HEK293 (cell line): ENCODE data around the gene GPC2.

Source experiments
- IKZF3 ChIP-seq: fragments of 450-650 bp; IDR thresholded peaks from 2 replicates; pipeline ENCODE4 v1.5.0; 2018; ENCODE audit warnings: missing biosample characterization, mild to moderate bottlenecking, missing genetic modification characterization, moderate library complexity
- KLF7 ChIP-seq: fragments of 450-650 bp; formaldehyde crosslinking; IDR thresholded peaks from 2 replicates; pipeline ENCODE4 v1.5.1; 2016; ENCODE audit warnings: missing biosample characterization, missing genetic modification characterization, borderline replicate concordance
- PRDM1 ChIP-seq: fragments of 450-650 bp; formaldehyde crosslinking; IDR thresholded peaks from 2 replicates; pipeline ENCODE4; 2016; ENCODE audit warnings: missing biosample characterization, missing genetic modification characterization
- SP2 ChIP-seq: fragments of 450-650 bp; formaldehyde crosslinking; IDR thresholded peaks from 2 replicates; pipeline ENCODE4 v1.5.1; 2016; ENCODE audit warnings: missing biosample characterization, missing genetic modification characterization
- ZNF157 ChIP-seq: fragments of 450-650 bp; formaldehyde crosslinking; IDR thresholded peaks from 2 replicates; pipeline ENCODE4 v1.5.1; 2016; ENCODE audit warnings: missing biosample characterization, missing genetic modification characterization
- ZNF24 ChIP-seq: fragments of 450-650 bp; formaldehyde crosslinking; IDR thresholded peaks from 2 replicates; pipeline ENCODE4 v1.5.1; 2016; ENCODE audit warnings: missing biosample characterization, missing genetic modification characterization
- ZNF302 ChIP-seq: fragments of 450-650 bp; formaldehyde crosslinking; IDR thresholded peaks from 2 replicates; pipeline ENCODE4 v1.5.1; 2016; ENCODE audit warnings: missing biosample characterization, missing genetic modification characterization, low read depth
- ZNF335 ChIP-seq: fragments of 450-650 bp; formaldehyde crosslinking; conservative IDR thresholded peaks from 2 replicates; pipeline ENCODE4 v1.5.1; 2016; ENCODE audit warnings: missing biosample characterization, missing genetic modification characterization
- ZNF530 ChIP-seq: fragments of 450-650 bp; formaldehyde crosslinking; IDR thresholded peaks from 2 replicates; pipeline ENCODE4 v1.5.1; 2016; ENCODE audit warnings: low read depth, missing biosample characterization, missing genetic modification characterization
- TF ChIP-seq, protein P1 (sequence below): fragments of 450-650 bp; formaldehyde crosslinking; IDR thresholded peaks from 2 replicates; pipeline ENCODE4 v1.5.1; 2017; ENCODE audit warnings: missing biosample characterization, mild to moderate bottlenecking, missing genetic modification characterization, moderate library complexity
- TF ChIP-seq, protein P2 (sequence below): fragments of 450-650 bp; formaldehyde crosslinking; IDR thresholded peaks from 2 replicates; pipeline ENCODE4 v1.5.1; 2017; ENCODE audit warnings: missing biosample characterization, missing genetic modification characterization
- TF ChIP-seq, protein P3 (sequence below): fragments of 450-650 bp; formaldehyde crosslinking; IDR thresholded peaks from 2 replicates; pipeline ENCODE4 v1.5.1; 2016; ENCODE audit warnings: missing biosample characterization, missing genetic modification characterization
- TF ChIP-seq, protein P4 (sequence below): fragments of 450-650 bp; formaldehyde crosslinking; IDR thresholded peaks from 2 replicates; pipeline ENCODE4 v1.5.1; 2016; ENCODE audit warnings: missing biosample characterization, missing genetic modification characterization
- TF ChIP-seq, protein P5 (sequence below): fragments of 450-650 bp; formaldehyde crosslinking; IDR thresholded peaks from 2 replicates; pipeline ENCODE4 v1.5.1; 2016; ENCODE audit warnings: missing biosample characterization, missing genetic modification characterization
- TF ChIP-seq, protein P6 (sequence below): fragments of 450-650 bp; formaldehyde crosslinking; IDR thresholded peaks from 2 replicates; pipeline ENCODE4; 2016; ENCODE audit warnings: missing biosample characterization, missing genetic modification characterization
- TF ChIP-seq, protein P7 (sequence below): fragments of 450-650 bp; formaldehyde crosslinking; IDR thresholded peaks from 2 replicates; pipeline ENCODE4 v1.5.1; 2017; ENCODE audit warnings: missing biosample characterization, missing genetic modification characterization
- TF ChIP-seq, protein P8 (sequence below): fragments of 450-650 bp; formaldehyde crosslinking; IDR thresholded peaks from 2 replicates; pipeline ENCODE4 v1.5.1; 2016; ENCODE audit warnings: missing biosample characterization, missing genetic modification characterization
- TF ChIP-seq, protein P9 (sequence below): fragments of 450-650 bp; formaldehyde crosslinking; IDR thresholded peaks from 2 replicates; pipeline ENCODE4 v1.5.1; 2016; ENCODE audit warnings: missing biosample characterization, missing genetic modification characterization

The GPC2 gene

DNA sequence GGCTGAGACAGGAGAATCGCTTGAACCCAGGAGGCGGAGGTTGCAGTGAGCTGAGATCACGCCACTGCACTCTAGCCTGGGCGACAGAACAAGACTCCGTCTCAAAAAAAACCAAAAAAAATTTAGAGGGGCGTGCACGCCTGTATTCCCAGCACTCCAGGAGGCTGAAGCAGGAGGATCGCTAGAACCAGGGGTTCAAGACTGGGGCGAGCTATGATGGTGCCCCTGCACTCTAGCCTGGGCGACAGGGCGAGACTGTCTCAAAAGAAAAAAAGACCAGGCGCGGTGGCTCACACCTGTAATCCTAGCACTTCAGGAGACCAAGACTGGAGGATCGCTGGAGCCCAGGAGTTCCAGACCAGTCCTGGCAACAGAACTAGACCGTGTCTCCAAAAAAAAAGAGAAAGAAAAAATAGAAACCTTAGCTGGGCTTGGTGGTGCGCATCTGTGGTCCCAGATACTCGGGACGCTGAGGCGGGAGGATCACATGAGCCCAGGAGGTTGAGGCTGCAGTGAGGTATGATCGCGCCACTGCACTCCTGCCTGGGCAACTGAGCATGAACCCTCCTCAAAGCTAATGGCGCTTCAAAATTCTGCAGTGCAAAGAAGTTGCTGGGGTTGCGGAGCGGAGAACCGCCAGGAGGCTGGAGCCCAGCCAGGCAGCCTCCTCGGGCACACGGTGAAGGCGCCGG, 50.8 kb downstream of the GPC2 start (continued):
- TF ChIP-seq, protein P1, sequence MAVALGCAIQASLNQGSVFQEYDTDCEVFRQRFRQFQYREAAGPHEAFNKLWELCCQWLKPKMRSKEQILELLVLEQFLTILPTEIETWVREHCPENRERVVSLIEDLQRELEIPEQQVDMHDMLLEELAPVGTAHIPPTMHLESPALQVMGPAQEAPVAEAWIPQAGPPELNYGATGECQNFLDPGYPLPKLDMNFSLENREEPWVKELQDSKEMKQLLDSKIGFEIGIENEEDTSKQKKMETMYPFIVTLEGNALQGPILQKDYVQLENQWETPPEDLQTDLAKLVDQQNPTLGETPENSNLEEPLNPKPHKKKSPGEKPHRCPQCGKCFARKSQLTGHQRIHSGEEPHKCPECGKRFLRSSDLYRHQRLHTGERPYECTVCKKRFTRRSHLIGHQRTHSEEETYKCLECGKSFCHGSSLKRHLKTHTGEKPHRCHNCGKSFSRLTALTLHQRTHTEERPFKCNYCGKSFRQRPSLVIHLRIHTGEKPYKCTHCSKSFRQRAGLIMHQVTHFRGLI (tag by site-specific recombination): peak; percentile 69; the same call in 1 of the 2 replicates
- TF ChIP-seq KLF7 (tag by site-specific recombination) (no peak), ZNF335 (tag by site-specific recombination) (peak; percentile 93; the same call in 1 of the 2 replicates), ZNF157 (tag by site-specific recombination) (no peak), ZNF302 (tag by site-specific recombination) (no peak), ZNF24 (tag by site-specific recombination) (no peak), ZNF530 (tag by site-specific recombination) (no peak), SP2 (tag by site-specific recombination) (no peak), PRDM1 (no peak), IKZF3 (tag by site-specific recombination) (no peak)
- TF ChIP-seq, protein P2, sequence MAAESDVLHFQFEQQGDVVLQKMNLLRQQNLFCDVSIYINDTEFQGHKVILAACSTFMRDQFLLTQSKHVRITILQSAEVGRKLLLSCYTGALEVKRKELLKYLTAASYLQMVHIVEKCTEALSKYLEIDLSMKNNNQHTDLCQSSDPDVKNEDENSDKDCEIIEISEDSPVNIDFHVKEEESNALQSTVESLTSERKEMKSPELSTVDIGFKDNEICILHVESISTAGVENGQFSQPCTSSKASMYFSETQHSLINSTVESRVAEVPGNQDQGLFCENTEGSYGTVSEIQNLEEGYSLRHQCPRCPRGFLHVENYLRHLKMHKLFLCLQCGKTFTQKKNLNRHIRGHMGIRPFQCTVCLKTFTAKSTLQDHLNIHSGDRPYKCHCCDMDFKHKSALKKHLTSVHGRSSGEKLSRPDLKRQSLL (tag by site-specific recombination): 0 out of 2 replicates have a peak, but pooled peaks have one; percentile 22
- TF ChIP-seq, protein P3, sequence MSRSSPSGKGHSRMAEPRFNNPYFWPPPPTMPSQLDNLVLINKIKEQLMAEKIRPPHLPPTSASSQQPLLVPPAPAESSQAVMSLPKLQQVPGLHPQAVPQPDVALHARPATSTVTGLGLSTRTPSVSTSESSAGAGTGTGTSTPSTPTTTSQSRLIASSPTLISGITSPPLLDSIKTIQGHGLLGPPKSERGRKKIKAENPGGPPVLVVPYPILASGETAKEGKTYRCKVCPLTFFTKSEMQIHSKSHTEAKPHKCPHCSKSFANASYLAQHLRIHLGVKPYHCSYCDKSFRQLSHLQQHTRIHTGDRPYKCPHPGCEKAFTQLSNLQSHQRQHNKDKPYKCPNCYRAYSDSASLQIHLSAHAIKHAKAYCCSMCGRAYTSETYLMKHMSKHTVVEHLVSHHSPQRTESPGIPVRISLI (tag by site-specific recombination): peak; percentile 88
- TF ChIP-seq, protein P4, sequence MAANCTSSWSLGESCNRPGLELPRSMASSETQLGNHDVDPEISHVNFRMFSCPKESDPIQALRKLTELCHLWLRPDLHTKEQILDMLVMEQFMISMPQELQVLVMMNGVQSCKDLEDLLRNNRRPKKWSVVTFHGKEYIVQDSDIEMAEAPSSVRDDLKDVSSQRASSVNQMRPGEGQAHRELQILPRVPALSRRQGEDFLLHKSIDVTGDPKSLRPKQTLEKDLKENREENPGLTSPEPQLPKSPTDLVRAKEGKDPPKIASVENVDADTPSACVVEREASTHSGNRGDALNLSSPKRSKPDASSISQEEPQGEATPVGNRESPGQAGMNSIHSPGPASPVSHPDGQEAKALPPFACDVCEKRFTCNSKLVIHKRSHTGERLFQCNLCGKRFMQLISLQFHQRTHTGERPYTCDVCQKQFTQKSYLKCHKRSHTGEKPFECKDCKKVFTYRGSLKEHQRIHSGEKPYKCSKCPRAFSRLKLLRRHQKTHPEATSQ (tag by site-specific recombination): 0 out of 2 replicates have a peak, but pooled peaks have one; percentile 9
- TF ChIP-seq, protein P5, sequence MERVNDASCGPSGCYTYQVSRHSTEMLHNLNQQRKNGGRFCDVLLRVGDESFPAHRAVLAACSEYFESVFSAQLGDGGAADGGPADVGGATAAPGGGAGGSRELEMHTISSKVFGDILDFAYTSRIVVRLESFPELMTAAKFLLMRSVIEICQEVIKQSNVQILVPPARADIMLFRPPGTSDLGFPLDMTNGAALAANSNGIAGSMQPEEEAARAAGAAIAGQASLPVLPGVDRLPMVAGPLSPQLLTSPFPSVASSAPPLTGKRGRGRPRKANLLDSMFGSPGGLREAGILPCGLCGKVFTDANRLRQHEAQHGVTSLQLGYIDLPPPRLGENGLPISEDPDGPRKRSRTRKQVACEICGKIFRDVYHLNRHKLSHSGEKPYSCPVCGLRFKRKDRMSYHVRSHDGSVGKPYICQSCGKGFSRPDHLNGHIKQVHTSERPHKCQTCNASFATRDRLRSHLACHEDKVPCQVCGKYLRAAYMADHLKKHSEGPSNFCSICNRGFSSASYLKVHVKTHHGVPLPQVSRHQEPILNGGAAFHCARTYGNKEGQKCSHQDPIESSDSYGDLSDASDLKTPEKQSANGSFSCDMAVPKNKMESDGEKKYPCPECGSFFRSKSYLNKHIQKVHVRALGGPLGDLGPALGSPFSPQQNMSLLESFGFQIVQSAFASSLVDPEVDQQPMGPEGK (tag by site-specific recombination): no peak
- TF ChIP-seq, protein P6, sequence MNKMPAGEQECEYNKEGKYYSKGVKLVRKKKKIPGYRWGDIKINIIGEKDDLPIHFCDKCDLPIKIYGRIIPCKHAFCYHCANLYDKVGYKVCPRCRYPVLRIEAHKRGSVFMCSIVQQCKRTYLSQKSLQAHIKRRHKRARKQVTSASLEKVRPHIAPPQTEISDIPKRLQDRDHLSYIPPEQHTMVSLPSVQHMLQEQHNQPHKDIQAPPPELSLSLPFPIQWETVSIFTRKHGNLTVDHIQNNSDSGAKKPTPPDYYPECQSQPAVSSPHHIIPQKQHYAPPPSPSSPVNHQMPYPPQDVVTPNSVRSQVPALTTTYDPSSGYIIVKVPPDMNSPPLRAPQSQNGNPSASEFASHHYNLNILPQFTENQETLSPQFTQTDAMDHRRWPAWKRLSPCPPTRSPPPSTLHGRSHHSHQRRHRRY (tag by site-specific recombination): no peak
- TF ChIP-seq, protein P7, sequence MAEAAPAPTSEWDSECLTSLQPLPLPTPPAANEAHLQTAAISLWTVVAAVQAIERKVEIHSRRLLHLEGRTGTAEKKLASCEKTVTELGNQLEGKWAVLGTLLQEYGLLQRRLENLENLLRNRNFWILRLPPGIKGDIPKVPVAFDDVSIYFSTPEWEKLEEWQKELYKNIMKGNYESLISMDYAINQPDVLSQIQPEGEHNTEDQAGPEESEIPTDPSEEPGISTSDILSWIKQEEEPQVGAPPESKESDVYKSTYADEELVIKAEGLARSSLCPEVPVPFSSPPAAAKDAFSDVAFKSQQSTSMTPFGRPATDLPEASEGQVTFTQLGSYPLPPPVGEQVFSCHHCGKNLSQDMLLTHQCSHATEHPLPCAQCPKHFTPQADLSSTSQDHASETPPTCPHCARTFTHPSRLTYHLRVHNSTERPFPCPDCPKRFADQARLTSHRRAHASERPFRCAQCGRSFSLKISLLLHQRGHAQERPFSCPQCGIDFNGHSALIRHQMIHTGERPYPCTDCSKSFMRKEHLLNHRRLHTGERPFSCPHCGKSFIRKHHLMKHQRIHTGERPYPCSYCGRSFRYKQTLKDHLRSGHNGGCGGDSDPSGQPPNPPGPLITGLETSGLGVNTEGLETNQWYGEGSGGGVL (tag by site-specific recombination): no peak
- TF ChIP-seq, protein P8, sequence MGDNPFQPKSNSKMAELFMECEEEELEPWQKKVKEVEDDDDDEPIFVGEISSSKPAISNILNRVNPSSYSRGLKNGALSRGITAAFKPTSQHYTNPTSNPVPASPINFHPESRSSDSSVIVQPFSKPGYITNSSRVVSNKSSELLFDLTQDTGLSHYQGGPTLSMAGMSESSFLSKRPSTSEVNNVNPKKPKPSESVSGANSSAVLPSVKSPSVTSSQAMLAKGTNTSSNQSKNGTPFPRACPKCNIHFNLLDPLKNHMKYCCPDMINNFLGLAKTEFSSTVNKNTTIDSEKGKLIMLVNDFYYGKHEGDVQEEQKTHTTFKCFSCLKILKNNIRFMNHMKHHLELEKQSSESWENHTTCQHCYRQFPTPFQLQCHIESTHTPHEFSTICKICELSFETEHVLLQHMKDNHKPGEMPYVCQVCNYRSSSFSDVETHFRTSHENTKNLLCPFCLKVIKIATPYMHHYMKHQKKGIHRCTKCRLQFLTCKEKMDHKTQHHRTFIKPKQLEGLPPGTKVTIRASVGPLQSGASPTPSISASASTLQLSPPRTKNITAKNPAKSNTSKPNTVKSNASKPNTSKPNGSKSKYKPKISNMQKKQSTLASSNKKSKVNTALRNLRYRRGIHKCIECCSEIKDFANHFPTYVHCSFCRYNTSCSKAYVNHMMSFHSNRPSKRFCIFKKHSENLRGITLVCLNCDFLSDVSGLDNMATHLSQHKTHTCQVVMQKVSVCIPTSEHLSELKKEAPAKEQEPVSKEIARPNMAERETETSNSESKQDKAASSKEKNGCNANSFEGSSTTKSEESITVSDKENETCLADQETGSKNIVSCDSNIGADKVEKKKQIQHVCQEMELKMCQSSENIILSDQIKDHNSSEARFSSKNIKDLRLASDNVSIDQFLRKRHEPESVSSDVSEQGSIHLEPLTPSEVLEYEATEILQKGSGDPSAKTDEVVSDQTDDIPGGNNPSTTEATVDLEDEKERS (tag by site-specific recombination): peak; percentile 11; the same call in 1 of the 2 replicates
- TF ChIP-seq, protein P9, sequence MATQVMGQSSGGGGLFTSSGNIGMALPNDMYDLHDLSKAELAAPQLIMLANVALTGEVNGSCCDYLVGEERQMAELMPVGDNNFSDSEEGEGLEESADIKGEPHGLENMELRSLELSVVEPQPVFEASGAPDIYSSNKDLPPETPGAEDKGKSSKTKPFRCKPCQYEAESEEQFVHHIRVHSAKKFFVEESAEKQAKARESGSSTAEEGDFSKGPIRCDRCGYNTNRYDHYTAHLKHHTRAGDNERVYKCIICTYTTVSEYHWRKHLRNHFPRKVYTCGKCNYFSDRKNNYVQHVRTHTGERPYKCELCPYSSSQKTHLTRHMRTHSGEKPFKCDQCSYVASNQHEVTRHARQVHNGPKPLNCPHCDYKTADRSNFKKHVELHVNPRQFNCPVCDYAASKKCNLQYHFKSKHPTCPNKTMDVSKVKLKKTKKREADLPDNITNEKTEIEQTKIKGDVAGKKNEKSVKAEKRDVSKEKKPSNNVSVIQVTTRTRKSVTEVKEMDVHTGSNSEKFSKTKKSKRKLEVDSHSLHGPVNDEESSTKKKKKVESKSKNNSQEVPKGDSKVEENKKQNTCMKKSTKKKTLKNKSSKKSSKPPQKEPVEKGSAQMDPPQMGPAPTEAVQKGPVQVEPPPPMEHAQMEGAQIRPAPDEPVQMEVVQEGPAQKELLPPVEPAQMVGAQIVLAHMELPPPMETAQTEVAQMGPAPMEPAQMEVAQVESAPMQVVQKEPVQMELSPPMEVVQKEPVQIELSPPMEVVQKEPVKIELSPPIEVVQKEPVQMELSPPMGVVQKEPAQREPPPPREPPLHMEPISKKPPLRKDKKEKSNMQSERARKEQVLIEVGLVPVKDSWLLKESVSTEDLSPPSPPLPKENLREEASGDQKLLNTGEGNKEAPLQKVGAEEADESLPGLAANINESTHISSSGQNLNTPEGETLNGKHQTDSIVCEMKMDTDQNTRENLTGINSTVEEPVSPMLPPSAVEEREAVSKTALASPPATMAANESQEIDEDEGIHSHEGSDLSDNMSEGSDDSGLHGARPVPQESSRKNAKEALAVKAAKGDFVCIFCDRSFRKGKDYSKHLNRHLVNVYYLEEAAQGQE (tag by site-specific recombination): no peak
